Activated naive CD8-positive, alpha-beta T cell (primary cell): ENCODE measurements around the gene ZMYND8.
"Not testable (repeated sequence)": the region's sequence is repeated elsewhere in the genome, so short reads cannot be mapped to it uniquely, and the experiment has no call there.

Experiments used
- H3K27ac Mint-ChIP-seq: one replicate; pipeline ENCODE4 v1.8.0; 2021; ENCODE audit warnings: mixed read lengths
- H3K27me3 Mint-ChIP-seq: one replicate; pipeline ENCODE4 v1.8.0; 2021; ENCODE audit warnings: mixed read lengths
- H3K36me3 Mint-ChIP-seq: one replicate; pipeline ENCODE4 v1.8.0; 2021; ENCODE audit warnings: mixed read lengths
- H3K4me1 Mint-ChIP-seq: one replicate; pipeline ENCODE4 v1.8.0; 2021; ENCODE audit warnings: low read depth, mixed read lengths
- H3K4me3 Mint-ChIP-seq: one replicate; pipeline ENCODE4 v1.8.0; 2021; ENCODE audit warnings: mild to moderate bottlenecking, mixed read lengths
- H3K9me3 Mint-ChIP-seq: one replicate; pipeline ENCODE4 v1.8.0; 2021; ENCODE audit warnings: low read depth, mixed read lengths

Gene ZMYND8

DNA sequence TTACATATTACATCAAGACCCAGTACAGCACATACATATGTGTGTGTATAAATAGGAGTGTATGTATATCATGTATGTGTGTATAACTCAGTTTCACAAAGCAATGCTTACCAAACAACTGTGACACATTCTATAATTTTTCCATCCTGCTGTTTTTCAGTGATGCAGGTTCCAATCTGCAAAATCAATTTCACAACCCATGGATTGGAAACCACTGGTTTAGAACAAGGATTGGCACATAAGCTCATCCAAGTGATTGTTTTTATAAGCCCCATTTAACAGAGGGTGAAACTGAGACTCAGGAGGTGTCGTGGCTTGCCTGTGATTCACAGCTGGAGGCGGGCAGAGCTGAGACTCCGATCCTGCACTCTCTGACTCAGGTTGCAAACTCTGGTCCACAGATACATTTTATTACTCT, 158.2 kb downstream of the ZMYND8 start:
- H3K27ac Mint-ChIP-seq, result no peak overlapping the region
- H3K9me3 Mint-ChIP-seq, result no peaks in the 10 kb centered on the region
- H3K27me3 Mint-ChIP-seq, result no peaks in the 10 kb centered on the region
- no peaks in the 10 kb centered on the region for H3K36me3 Mint-ChIP-seq
- no peak overlapping the region for H3K4me3 Mint-ChIP-seq
- no peaks in the 10 kb centered on the region for H3K4me1 Mint-ChIP-seq

DNA sequence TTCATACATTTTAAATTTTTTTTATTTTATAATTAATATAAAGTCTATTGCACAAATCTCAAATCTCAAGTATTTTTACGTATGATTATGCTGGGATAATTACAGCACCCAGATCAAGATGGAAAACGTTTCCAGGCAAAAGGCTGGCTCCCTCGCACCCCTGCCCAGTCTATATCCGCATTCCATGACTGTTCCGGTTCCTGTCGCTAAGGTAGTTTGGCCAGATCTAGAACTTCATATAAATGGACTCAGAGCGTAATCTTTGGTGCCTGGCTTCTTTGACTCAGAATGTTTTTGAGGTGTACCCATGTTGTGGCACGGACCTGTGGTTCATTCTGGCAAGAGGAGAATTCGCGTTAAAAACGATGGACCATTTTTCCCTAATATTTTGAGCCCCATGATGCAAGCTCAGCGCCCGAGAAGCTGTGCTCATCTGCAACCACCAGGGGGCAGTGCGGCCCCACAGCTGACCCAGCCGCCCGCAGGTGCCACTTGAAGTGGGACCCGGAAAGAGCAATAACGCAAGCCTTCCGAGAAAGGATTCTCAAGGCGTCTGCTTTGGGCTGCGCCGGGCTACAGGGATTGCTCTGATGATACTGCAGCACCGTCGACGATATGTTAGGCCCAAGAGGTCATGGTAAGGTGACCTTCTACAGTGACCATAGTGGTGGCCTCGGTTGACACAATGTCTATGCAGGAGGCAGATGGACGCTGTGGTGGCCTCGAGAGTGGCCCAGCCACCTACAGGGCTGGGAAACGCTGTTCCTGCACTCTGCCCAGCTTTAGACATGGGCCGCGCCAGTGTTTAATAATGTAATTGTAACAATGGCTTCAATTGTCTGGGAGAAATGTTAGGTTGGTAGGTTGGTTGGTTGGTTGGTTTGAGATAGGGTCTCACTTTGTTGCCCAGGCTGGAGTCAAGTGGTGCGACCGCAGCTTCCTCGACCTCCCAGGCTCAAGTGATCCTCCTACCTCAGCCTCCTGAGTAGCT, 160.1 kb downstream of the ZMYND8 start:
- H3K27me3 Mint-ChIP-seq, result no peaks in the 10 kb centered on the region
- no peak overlapping the region for H3K27ac Mint-ChIP-seq
- no peaks in the 10 kb centered on the region for H3K4me1 Mint-ChIP-seq
- H3K4me3 Mint-ChIP-seq, result no peak overlapping the region
- H3K36me3 Mint-ChIP-seq, result no peaks in the 10 kb centered on the region
- no peaks in the 10 kb centered on the region for H3K9me3 Mint-ChIP-seq

- no peak overlapping the region for H3K4me3 Mint-ChIP-seq
- no peaks in the 10 kb centered on the region for H3K27me3 Mint-ChIP-seq
- no peaks in the 10 kb centered on the region for H3K36me3 Mint-ChIP-seq
- H3K4me1 Mint-ChIP-seq, result no peaks in the 10 kb centered on the region
- no peak overlapping the region for H3K27ac Mint-ChIP-seq
- no peaks in the 10 kb centered on the region for H3K9me3 Mint-ChIP-seq
Measured at GRCh38 chr20:47195573-47195972, 160.9 kb downstream of the ZMYND8 start.

DNA sequence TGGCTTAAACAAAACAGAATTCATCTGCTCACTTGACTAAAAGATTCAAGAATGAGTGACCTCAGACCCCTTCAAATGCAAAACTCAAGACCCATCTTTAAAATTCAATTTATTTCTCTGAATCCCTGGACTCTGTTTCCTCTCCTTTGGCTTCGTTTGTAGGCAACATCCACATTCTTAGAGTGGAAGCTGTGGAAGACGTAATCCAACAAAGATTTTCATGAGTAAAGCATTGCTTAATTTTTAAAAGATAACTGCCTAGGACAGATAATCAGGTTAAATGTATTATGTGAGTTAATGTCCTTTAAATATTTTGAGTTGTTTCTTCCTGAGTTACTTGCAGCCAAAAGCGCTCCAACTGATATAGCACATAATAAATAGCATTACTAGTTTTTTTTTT, 164.5 kb downstream of the ZMYND8 start:
- peaks cover 9% of the 10 kb centered on the region for H3K27me3 Mint-ChIP-seq
- H3K27ac Mint-ChIP-seq, result no peak overlapping the region
- H3K9me3 Mint-ChIP-seq, result no peaks in the 10 kb centered on the region
- no peaks in the 10 kb centered on the region for H3K36me3 Mint-ChIP-seq
- no peak overlapping the region for H3K4me3 Mint-ChIP-seq
- H3K4me1 Mint-ChIP-seq, result peaks cover 9% of the 10 kb centered on the region

GRCh38 chr20:47191074-47191673, 165.3 kb downstream of the ZMYND8 start:
- Mint-ChIP-seq H3K27me3 (peaks cover 9% of the 10 kb centered on the region), H3K27ac (no peak overlapping the region), H3K36me3 (no peaks in the 10 kb centered on the region), H3K4me1 (peaks cover 9% of the 10 kb centered on the region), H3K9me3 (no peaks in the 10 kb centered on the region), H3K4me3 (no peak overlapping the region)

DNA sequence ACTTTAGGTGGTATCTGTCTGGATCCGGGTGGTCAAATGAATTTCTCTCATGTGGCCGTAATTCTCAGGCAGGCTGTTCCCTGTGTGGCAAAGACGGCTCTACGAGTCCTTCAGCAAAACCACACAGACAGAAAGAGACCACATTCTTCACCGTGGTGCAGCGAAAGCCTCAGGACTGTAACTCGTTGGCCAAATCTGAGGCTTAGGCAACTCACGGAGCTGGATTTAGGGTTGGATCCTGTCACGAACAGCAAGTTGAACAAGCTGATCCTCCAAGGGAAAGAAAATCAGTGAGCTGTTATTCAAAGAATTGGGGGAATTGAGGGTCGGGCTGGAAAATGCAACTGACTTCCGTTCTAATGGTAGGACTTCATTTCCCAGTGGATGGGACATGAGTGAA, 167.4 kb downstream of the ZMYND8 start:
- no peak overlapping the region for H3K27ac Mint-ChIP-seq
- H3K4me1 Mint-ChIP-seq, result peaks cover 9% of the 10 kb centered on the region
- H3K9me3 Mint-ChIP-seq, result no peaks in the 10 kb centered on the region
- peaks cover 9% of the 10 kb centered on the region for H3K27me3 Mint-ChIP-seq
- no peak overlapping the region for H3K4me3 Mint-ChIP-seq
- H3K36me3 Mint-ChIP-seq, result no peaks in the 10 kb centered on the region

DNA sequence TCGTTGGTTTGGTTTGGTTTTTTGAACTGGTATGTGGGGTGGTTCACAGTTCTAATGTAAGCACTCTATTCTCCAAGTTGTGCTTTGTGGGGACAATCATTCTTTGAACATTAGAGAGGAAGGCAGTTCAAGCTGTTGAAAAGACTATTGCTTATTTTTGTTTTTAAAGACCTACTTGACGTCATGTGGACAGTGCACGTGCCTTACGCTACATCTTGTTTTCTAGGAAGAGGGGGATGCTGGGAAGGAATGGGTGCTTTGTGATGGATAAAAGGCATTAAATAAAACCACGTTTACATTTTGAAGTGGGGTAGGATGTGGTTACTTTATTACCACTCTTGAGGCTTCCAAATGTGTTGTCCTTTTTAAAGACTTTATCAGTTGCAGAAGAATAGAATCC, 168.0 kb downstream of the ZMYND8 start:
- Mint-ChIP-seq H3K27me3 (peaks cover 9% of the 10 kb centered on the region), H3K4me3 (no peak overlapping the region), H3K4me1 (peaks cover 9% of the 10 kb centered on the region), H3K9me3 (no peaks in the 10 kb centered on the region), H3K36me3 (no peaks in the 10 kb centered on the region), H3K27ac (no peak overlapping the region)

DNA sequence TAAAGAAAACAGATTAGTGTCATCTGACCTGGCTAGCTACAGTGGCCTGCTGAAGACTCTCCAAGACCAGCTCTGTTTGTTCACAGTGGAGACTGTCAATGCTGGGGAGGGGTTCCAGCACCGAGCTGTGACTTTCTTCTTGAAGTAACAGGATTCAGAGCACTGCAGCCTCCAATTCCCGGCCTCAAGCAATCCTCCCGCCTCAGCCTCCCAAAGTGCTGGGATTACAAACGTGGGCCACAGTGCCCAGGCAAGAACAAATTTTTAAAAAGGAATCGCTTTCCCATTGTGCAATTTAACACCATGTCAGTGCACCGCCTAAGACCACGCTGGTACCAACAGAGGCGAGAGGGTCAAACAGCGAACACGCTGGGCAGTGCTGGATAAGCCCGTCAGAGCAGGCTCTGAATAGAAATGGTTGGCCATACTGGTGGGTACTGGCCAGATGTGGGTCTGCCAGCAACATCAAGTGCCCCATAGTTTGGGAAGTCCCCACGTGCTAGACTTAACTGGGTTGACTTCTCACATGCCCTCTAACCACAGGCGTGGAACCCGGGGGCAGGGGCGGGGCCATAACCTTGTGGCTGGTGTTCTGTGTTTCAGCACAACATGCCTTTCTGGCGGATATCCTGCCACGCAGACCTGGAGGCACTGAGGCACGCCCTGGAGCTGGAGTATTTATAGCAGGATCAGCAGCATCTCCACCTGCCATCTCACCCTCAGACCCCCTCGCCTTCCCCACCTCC, 168.9 kb downstream of the ZMYND8 start:
- Mint-ChIP-seq H3K9me3 (no peaks in the 10 kb centered on the region), H3K27me3 (peaks cover 9% of the 10 kb centered on the region), H3K4me3 (no peak overlapping the region), H3K36me3 (no peaks in the 10 kb centered on the region), H3K4me1 (peaks cover 9% of the 10 kb centered on the region), H3K27ac (no peak overlapping the region)

GRCh38 chr20:47183367-47183766, 173.1 kb downstream of the ZMYND8 start:
- peaks cover 2% of the 10 kb centered on the region for H3K27me3 Mint-ChIP-seq
- no peaks in the 10 kb centered on the region for H3K9me3 Mint-ChIP-seq
- no peak overlapping the region for H3K27ac Mint-ChIP-seq
- peaks cover 2% of the 10 kb centered on the region for H3K4me1 Mint-ChIP-seq
- no peaks in the 10 kb centered on the region for H3K36me3 Mint-ChIP-seq
- H3K4me3 Mint-ChIP-seq, result no peak overlapping the region

- no peaks in the 10 kb centered on the region for H3K4me1 Mint-ChIP-seq
- H3K27me3 Mint-ChIP-seq, result no peaks in the 10 kb centered on the region
- no peaks in the 10 kb centered on the region for H3K36me3 Mint-ChIP-seq
- H3K27ac Mint-ChIP-seq, result no peak overlapping the region
- no peak overlapping the region for H3K4me3 Mint-ChIP-seq
- no peaks in the 10 kb centered on the region for H3K9me3 Mint-ChIP-seq
Measured at GRCh38 chr20:47181056-47181862, 175.2 kb downstream of the ZMYND8 start.

DNA sequence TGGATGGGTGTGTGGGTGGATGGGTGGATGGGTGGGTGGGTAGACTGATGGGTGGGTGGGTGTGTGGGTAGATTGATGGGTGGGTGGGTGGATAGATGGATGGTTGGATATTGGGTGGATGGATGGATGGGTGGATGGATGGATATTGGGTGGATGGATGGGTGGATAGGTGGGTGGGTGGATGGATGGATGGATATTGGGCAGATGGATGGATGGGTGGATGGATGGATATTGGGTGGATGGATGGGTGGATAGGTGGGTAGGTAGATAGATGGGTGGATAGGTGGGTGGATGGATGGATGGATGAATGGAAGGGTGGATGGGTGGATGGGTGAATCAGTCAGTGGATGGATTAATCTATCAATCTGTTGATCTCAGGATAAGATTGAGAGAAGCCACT, 177.2 kb downstream of the ZMYND8 start:
- H3K9me3 Mint-ChIP-seq, result no peaks in the 10 kb centered on the region
- no peaks in the 10 kb centered on the region for H3K27me3 Mint-ChIP-seq
- no peaks in the 10 kb centered on the region for H3K36me3 Mint-ChIP-seq
- no peaks in the 10 kb centered on the region for H3K4me1 Mint-ChIP-seq
- H3K4me3 Mint-ChIP-seq, result no peak overlapping the region
- H3K27ac Mint-ChIP-seq, result no peak overlapping the region

DNA sequence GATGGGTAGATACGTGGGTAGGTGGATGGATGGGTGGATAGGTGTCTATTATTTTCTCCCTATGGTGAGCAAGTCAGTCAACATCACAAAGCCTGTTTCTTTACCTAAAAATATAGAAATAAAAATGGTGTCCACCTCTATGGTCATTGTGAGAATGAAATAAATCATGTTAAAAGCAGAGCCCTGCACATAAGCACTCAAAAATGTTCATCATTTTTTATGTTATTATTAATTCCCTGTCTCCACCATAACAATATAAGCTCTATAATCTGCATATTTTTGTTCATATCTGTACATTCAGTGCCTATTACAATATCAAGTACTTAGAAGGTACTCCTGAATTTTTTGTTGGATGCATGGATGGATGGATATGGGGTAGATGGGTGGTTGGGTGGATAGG, 177.6 kb downstream of the ZMYND8 start:
- H3K27ac Mint-ChIP-seq, result no peak overlapping the region
- H3K4me3 Mint-ChIP-seq, result no peak overlapping the region
- no peaks in the 10 kb centered on the region for H3K4me1 Mint-ChIP-seq
- H3K27me3 Mint-ChIP-seq, result no peaks in the 10 kb centered on the region
- H3K9me3 Mint-ChIP-seq, result no peaks in the 10 kb centered on the region
- H3K36me3 Mint-ChIP-seq, result no peaks in the 10 kb centered on the region

- H3K4me1 Mint-ChIP-seq, result no peaks in the 10 kb centered on the region
- no peaks in the 10 kb centered on the region for H3K27me3 Mint-ChIP-seq
- H3K4me3 Mint-ChIP-seq, result no peak overlapping the region
- no peaks in the 10 kb centered on the region for H3K36me3 Mint-ChIP-seq
- no peaks in the 10 kb centered on the region for H3K9me3 Mint-ChIP-seq
- no peak overlapping the region for H3K27ac Mint-ChIP-seq
Measured at GRCh38 chr20:47178277-47178676, 178.2 kb downstream of the ZMYND8 start.

- H3K27ac Mint-ChIP-seq, H3K4me3 Mint-ChIP-seq, H3K4me1 Mint-ChIP-seq, H3K36me3 Mint-ChIP-seq, H3K9me3 Mint-ChIP-seq, H3K27me3 Mint-ChIP-seq: not testable (repeated sequence)
Measured at GRCh38 chr20:47176217-47176616, 180.3 kb downstream of the ZMYND8 start.
